NCI-H748 (cell line): ENCODE measurements around the gene HIPK1.
"Not testable (repeated sequence)": the region's sequence is repeated elsewhere in the genome, so short reads cannot be mapped to it uniquely, and the experiment has no call there.

Source experiments
- DNase-seq: peaks from one replicate; lab custom pipeline; 2025; ENCODE audit not compliant: unreplicated experiment; lab: John Stamatoyannopoulos, UW

The HIPK1 gene

GRCh38 chr1:113943028-113943811, 14.1 kb downstream of the HIPK1 start:
- no peak for DNase-seq

- DNase-seq: no peak
Measured at GRCh38 chr1:113945329-113945728, 16.2 kb downstream of the HIPK1 start.

- no peak for DNase-seq
Measured at GRCh38 chr1:113946112-113946511, 17.0 kb downstream of the HIPK1 start.

- DNase-seq: no peak
Measured at GRCh38 chr1:113946678-113947387, 17.7 kb downstream of the HIPK1 start.

- DNase-seq: no peak
Measured at GRCh38 chr1:113947388-113948107, 18.4 kb downstream of the HIPK1 start.

GRCh38 chr1:113948151-113948550, 19.0 kb downstream of the HIPK1 start:
- DNase-seq: not testable (repeated sequence)

- DNase-seq: no peak
Measured at GRCh38 chr1:113949007-113949406, 19.9 kb downstream of the HIPK1 start.

- DNase-seq: no peak
Measured at GRCh38 chr1:113950908-113951307, 21.8 kb downstream of the HIPK1 start.

- DNase-seq: no peak
Measured at GRCh38 chr1:113951719-113952118, 22.6 kb downstream of the HIPK1 start.

- DNase-seq: no peak
Measured at GRCh38 chr1:113957984-113958383, 28.9 kb downstream of the HIPK1 start.

GRCh38 chr1:113958691-113959090, 29.6 kb downstream of the HIPK1 start:
- no peak for DNase-seq

- no peak for DNase-seq
Measured at GRCh38 chr1:113963281-113963906, 34.3 kb downstream of the HIPK1 start.

- DNase-seq: no peak
Measured at GRCh38 chr1:113965703-113966412, 36.7 kb downstream of the HIPK1 start.

GRCh38 chr1:113972954-113973353, 43.8 kb downstream of the HIPK1 start:
- DNase-seq: no peak

- no peak for DNase-seq
Measured at GRCh38 chr1:113975211-113975895, 46.2 kb downstream of the HIPK1 start.

GRCh38 chr1:113976609-113977278, 47.6 kb downstream of the HIPK1 start:
- DNase-seq: no peak

- no peak for DNase-seq
Measured at GRCh38 chr1:113977906-113978305, 48.8 kb downstream of the HIPK1 start.

GRCh38 chr1:113978863-113979702, 50.0 kb downstream of the HIPK1 start, which contains the start of gene OLFML3:
Gene OLFML3, plus strand, starts transcription at chr1:113979474. Its CDS starts 43 bp downstream, at chr1:113979517.
- DNase-seq: peak; percentile 80

GRCh38 chr1:113980110-113980509, 51.0 kb downstream of the HIPK1 start:
- no peak for DNase-seq
